Keratinocyte (primary cell): ENCODE measurements around the gene SLN. TPM values are rescaled to one million over a fixed set of nuclear protein-coding genes. Genes with fewer than 3 reads are reported as not detected.

Experiments
- DNase-seq: peaks from one replicate; pipeline ENCODE4 v3.0.0-alpha.2; 2011; ENCODE audit warnings: low read depth, missing footprints, low spot score
- FAIRE-seq: peaks from 2 replicates; lab custom pipeline; 2011; peaks lifted over from hg19 to GRCh38; lab: Jason Lieb, UNC
- H2AFZ ChIP-seq: 2 replicates; pipeline ENCODE4 v1.6.0; 2012; ENCODE audit warnings: low read length, control low read depth, inconsistent platforms; ENCODE audit not compliant: control insufficient read depth
- H3K27ac ChIP-seq: 2 replicates; pipeline ENCODE4 v1.5.1; 2011; ENCODE audit warnings: low read length; ENCODE audit not compliant: control insufficient read depth, insufficient read depth
- H3K27me3 ChIP-seq: 3 replicates; pipeline ENCODE4 v1.6.0; 2011; ENCODE audit warnings: low read length; ENCODE audit not compliant: control insufficient read depth, insufficient read depth; ENCODE audit errors: extremely low read depth
- H3K36me3 ChIP-seq, 2 experiments: 2 replicates in 1 of 2; 3 replicates in 1 of 2; pipeline ENCODE4 v1.5.1; 2011; ENCODE audit warnings: low read length in 2 of 2, mild to moderate bottlenecking in 1 of 2; ENCODE audit not compliant: control insufficient read depth in 2 of 2, insufficient read depth in 2 of 2; ENCODE audit errors: extremely low read depth in 1 of 2
- H3K4me1 ChIP-seq: 3 replicates; pipeline ENCODE4 v1.5.1; 2011; ENCODE audit warnings: low read length; ENCODE audit not compliant: control insufficient read depth, insufficient read depth; ENCODE audit errors: extremely low read depth
- H3K4me2 ChIP-seq: 3 replicates; pipeline ENCODE4 v1.6.0; 2011; ENCODE audit warnings: low read depth, low read length; ENCODE audit not compliant: control insufficient read depth, insufficient read depth; ENCODE audit errors: extremely low read depth
- H3K4me3 ChIP-seq, 3 experiments: fragments of 200-600 bp in 1 of 3; sonication (generic) in 1 of 3; 2 replicates in 2 of 3; 3 replicates in 1 of 3; pipeline ENCODE4 v1.5.1; 2011 to 2016; ENCODE audit warnings: low read length in 3 of 3, mild to moderate bottlenecking in 3 of 3, control low read depth in 2 of 3, inconsistent platforms in 1 of 3, low read depth in 1 of 3, mixed read lengths in 1 of 3, mixed run types in 1 of 3, moderate library complexity in 1 of 3; ENCODE audit not compliant: control insufficient read depth in 2 of 3, insufficient read depth in 2 of 3; ENCODE audit errors: extremely low read depth in 1 of 3
- H3K79me2 ChIP-seq: 2 replicates; pipeline ENCODE4 v1.6.0; 2012; ENCODE audit warnings: low read length; ENCODE audit not compliant: control insufficient read depth, insufficient read depth
- H3K9ac ChIP-seq: 3 replicates; pipeline ENCODE4 v1.6.0; 2011; ENCODE audit warnings: low read length; ENCODE audit not compliant: control insufficient read depth, insufficient read depth; ENCODE audit errors: extremely low read depth
- H3K9me1 ChIP-seq: 3 replicates; pipeline ENCODE4 v1.6.0; 2011; ENCODE audit warnings: low read length; ENCODE audit not compliant: control insufficient read depth, insufficient read depth; ENCODE audit errors: extremely low read depth
- H3K9me3 ChIP-seq: 2 replicates; pipeline ENCODE4 v1.5.1; 2012; ENCODE audit warnings: low read depth, low read length; ENCODE audit not compliant: control insufficient read depth
- H4K20me1 ChIP-seq: 3 replicates; pipeline ENCODE4 v1.6.0; 2011; ENCODE audit warnings: low read length; ENCODE audit not compliant: control insufficient read depth, insufficient read depth; ENCODE audit errors: extremely low read depth
- EZH2 ChIP-seq: IDR thresholded peaks from one replicate; pipeline ENCODE4 v1.6.1; 2012; ENCODE audit warnings: inconsistent platforms, mild to moderate bottlenecking, low read length, moderate library complexity
- dilution Hi-C: fragments of 300-500 bp; cut with MboI; formaldehyde crosslinking; loops from one replicate; pipeline ENCODE4 v1.7.0; 2020; ENCODE audit warnings: low sequenced_read_pairs; ENCODE audit not compliant: extremely low pct_ligation_motif_present
- polyA plus RNA-seq, 5 experiments: library from polyadenylated mRNA; depleted of rRNA in 3 of 5; stranded (reverse) in 3 of 5; stranded (forward) in 1 of 5; unstranded in 1 of 5; fragments of >200 nt; gene quantifications; 1 replicate in 1 of 5; 2 replicates in 3 of 5; 3 replicates in 1 of 5; pipeline versions ENCODE4 v1.2.1 to v1.2.3, GENCODE V29; 2011 to 2012; ENCODE audit warnings: missing spikeins in 2 of 5, low read depth in 1 of 5, low replicate concordance in 1 of 5
- TF ChIP-seq, protein P1 (sequence below), 3 experiments: IDR thresholded peaks in 1 of 3; conservative IDR thresholded peaks in 1 of 3; optimal IDR thresholded peaks in 1 of 3; 2 replicates in 2 of 3; 3 replicates in 1 of 3; pipeline versions ENCODE3 to v1.5.1; 2011; ENCODE audit warnings: low read length in 3 of 3, mild to moderate bottlenecking in 3 of 3, moderate library complexity in 2 of 3, control low read depth in 1 of 3, inconsistent platforms in 1 of 3; ENCODE audit not compliant: insufficient read depth in 2 of 3; ENCODE audit errors: extremely low read depth in 1 of 3

The SLN gene
- polyA plus RNA-seq, 1 donor (not counting 4 experiments of a cell fraction or from before 2014, with no cell fraction given) = 0.12 TPM

DNA sequence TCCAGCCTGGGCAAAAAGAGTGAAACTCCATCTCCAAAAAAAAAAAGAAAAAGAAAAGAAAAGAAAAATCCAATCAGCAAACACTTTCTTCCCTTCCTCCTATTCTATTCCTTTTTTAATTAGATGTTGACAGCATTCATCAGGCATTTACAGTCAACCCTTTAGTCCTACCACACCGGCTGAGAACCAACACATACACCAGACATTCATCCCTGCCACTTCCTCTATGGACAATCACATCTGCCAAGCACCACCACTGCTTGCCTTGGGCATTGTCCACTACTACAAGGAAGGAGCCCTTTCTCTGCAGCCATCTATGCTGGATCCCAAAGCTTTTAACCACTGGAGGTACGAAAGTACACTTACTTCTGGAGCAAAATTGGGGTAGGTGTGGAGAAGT is 9.4 kb upstream of the SLN start:
- DNase-seq = no peak
- TF ChIP-seq, protein P1, sequence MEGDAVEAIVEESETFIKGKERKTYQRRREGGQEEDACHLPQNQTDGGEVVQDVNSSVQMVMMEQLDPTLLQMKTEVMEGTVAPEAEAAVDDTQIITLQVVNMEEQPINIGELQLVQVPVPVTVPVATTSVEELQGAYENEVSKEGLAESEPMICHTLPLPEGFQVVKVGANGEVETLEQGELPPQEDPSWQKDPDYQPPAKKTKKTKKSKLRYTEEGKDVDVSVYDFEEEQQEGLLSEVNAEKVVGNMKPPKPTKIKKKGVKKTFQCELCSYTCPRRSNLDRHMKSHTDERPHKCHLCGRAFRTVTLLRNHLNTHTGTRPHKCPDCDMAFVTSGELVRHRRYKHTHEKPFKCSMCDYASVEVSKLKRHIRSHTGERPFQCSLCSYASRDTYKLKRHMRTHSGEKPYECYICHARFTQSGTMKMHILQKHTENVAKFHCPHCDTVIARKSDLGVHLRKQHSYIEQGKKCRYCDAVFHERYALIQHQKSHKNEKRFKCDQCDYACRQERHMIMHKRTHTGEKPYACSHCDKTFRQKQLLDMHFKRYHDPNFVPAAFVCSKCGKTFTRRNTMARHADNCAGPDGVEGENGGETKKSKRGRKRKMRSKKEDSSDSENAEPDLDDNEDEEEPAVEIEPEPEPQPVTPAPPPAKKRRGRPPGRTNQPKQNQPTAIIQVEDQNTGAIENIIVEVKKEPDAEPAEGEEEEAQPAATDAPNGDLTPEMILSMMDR (optimal IDR thresholded peaks at IDR 0.05 in 1 of 3, IDR thresholded peaks at IDR 0.05 in 1 of 3, conservative IDR thresholded peaks at IDR 0.05 in 1 of 3; ENCODE audit: extremely low read depth in 1 of 3, insufficient read depth in 2 of 3, low read length in 3 of 3) = no peak
- no peak for TF ChIP-seq EZH2
- Histone ChIP-seq H3K9me3 (no peaks in the 10 kb centered on the region), H3K4me1 (peaks cover 12% of the 10 kb centered on the region), H3K36me3 (no peaks in the 10 kb centered on the region), H3K27me3 (peaks cover 12% of the 10 kb centered on the region), H2AFZ (no peak overlapping the region), H4K20me1 (no peaks in the 10 kb centered on the region), H3K4me3 (no peak overlapping the region), H3K9me1 (no peaks in the 10 kb centered on the region), H3K4me2 (no peak overlapping the region), H3K9ac (no peak overlapping the region), H3K79me2 (no peaks in the 10 kb centered on the region), H3K27ac (no peak overlapping the region)
- no peak for FAIRE-seq
- dilution Hi-C loops = no loop called here

DNA sequence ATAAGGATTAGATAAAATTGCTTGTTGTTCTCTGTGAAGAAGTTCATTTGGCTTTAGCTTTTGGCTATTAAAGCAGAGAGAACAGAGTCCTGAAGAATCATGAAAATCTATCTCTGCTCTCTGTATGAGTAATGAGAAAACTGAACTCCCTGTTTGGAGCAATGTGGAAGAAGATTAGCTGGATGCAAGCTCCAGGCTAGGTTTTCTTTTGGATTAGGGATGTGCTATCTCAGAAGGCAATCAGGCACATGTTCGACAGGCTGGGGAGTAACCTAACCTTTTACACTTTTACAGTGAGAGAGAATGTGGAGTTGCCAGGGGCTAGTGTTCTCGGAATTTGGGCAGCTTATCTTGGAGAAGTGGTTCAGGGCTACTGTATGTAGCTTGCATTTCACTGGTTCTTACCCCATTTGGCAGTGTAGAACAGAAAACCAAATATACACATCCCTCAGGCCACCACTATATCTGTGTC is 8.5 kb upstream of the SLN start:
- no peak overlapping the region for H2AFZ ChIP-seq
- H3K9me3 ChIP-seq = no peaks in the 10 kb centered on the region
- dilution Hi-C loops = no loop called here
- H3K9ac ChIP-seq = no peak overlapping the region
- peaks cover 12% of the 10 kb centered on the region for H3K27me3 ChIP-seq
- H3K9me1 ChIP-seq = no peaks in the 10 kb centered on the region
- no peak for FAIRE-seq
- no peak overlapping the region for H3K4me3 ChIP-seq
- H3K27ac ChIP-seq = no peak overlapping the region
- no peak for DNase-seq
- no peaks in the 10 kb centered on the region for H3K36me3 ChIP-seq
- no peaks in the 10 kb centered on the region for H3K79me2 ChIP-seq
- no peak overlapping the region for H3K4me2 ChIP-seq
- H4K20me1 ChIP-seq = no peaks in the 10 kb centered on the region
- TF ChIP-seq EZH2 = no peak
- TF ChIP-seq, protein P1 (optimal IDR thresholded peaks at IDR 0.05 in 1 of 3, IDR thresholded peaks at IDR 0.05 in 1 of 3, conservative IDR thresholded peaks at IDR 0.05 in 1 of 3; ENCODE audit: extremely low read depth in 1 of 3, insufficient read depth in 2 of 3, low read length in 3 of 3) = no peak
- H3K4me1 ChIP-seq = peaks cover 12% of the 10 kb centered on the region
